GM12873 (cell line): Measurements from ENCODE around the gene KLHL29.

Experiments used
- CTCF ChIP-seq: IDR thresholded peaks from 2 replicates; pipeline ENCODE4 v1.5.1; 2012; ENCODE audit warnings: low read depth, mild to moderate bottlenecking, moderate library complexity, low read length, control low read depth; ENCODE audit not compliant: insufficient read depth; ENCODE audit errors: missing control alignments

The KLHL29 gene

GRCh38 chr2:23684395-23685176, 299.6 kb downstream of the KLHL29 start:
- TF ChIP-seq CTCF, result no peak

- TF ChIP-seq CTCF, result no peak
Observed at GRCh38 chr2:23685181-23685580, 300.2 kb downstream of the KLHL29 start.

DNA sequence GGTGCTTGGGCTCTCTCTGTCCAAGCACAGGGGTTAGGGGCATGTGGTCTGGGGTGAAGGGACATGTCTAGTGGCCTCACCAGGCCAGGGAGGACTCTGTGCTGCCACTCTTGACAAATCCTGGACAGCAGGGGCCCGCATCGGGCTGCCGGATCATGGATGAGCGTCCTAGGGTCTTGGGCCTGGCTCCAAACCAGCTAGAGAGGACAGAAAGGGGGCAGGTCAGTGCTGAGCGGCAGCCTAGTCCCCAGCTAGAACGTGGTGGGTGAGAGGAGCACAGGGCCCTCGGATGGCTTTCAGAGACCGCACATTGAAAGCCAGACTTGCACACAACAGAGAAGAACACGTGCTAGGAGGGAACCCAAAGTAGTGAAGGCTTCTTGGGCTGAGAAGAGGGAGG, 300.7 kb downstream of the KLHL29 start:
- no peak for TF ChIP-seq CTCF

DNA sequence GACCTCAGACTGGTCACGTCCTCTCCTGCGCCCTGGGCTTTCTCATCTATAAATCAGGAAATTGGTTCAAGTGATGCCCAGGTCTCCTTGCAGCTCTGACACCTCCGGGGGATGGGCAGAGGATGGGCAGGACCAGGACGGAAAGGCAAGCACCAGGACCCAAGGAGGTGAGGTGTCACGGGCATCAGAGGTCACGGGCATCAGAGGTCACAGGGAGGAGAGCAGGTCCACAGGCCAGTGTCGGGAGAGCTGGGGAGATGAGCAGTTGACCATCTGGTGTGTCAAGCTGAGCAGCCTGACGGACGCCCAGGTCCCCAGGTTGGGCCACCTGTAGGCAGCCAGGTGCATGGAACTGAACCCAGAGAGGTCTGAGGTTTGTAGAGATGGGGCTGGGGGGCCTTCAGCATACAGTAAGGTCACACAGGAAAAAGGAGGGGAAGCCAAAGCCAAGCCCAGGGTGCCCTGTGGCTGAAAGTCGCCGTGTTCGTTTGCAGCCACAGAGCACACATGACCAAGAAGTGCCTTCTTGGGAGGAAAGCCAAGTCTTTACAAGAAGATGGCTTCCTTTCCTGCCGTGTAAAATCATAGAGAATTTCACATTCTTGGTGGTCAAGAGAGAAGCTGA, 301.5 kb downstream of the KLHL29 start:
- no peak for TF ChIP-seq CTCF

DNA sequence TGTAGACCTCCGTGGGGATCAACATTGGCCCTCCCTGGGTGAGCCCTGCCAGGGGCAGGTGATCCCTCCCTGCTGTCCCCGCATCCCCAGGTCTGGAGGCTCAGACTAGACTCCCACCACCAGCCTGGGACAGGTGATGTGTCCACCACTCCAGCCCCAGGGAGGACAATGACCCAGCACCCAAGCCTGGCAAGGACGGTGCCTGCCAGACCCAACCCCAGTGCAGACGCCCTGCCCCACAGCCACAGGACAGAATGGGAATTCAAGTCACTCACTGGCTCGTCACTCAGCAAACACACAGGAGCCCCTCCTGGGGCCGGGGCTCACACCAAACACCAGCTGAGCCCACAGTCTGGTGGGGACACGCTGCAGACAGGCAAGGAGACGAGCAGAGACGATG, 302.2 kb downstream of the KLHL29 start:
- no peak for TF ChIP-seq CTCF

DNA sequence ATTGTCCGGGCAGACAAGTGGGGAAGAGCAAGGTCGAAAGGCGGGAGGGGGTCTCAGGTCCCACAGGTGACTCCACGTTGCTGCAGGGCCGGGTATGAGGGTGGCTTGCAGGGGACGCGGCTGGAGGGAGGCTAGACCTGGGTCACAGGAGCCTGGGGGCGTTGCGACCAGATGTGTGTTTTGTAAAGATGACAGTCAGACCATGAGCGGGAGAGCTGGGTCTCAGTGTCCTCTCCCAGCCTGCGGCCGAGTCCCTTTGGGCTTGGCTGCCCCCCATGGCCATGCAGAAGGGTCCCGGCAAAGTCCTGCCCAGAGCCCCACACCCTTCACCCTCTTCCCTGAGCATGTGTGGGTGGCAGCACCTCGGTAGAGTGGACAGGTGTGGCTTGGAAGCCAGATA, 302.7 kb downstream of the KLHL29 start:
- TF ChIP-seq CTCF, result no peak

- no peak for TF ChIP-seq CTCF
Observed at GRCh38 chr2:23688486-23689130, 303.6 kb downstream of the KLHL29 start.
